HEK293 (cell line): ENCODE results near the gene GRIP1.

ENCODE experiments used
- CTCF ChIA-PET: fragments of 350-600 bp; formaldehyde crosslinking; extraction: SDS; loops from one replicate; lab custom pipeline; 2021; ENCODE audit warnings: antibody characterized with exemption; lab: Yijun Ruan, JAX
- POLR2A ChIA-PET: fragments of 300-600 bp; formaldehyde crosslinking; extraction: SDS; loops from one replicate; lab custom pipeline; 2020; ENCODE audit warnings: antibody characterized with exemption, inconsistent platforms; lab: Yijun Ruan, JAX
- H3K27ac ChIP-seq: fragments of 200-500 bp; sonication (Bioruptor generic); 2 replicates; pipeline ENCODE4 v1.5.1; 2014; ENCODE audit warnings: low read depth, low read length, control low read depth, inconsistent platforms; ENCODE audit errors: extremely low read depth
- H3K36me3 ChIP-seq, 2 experiments: fragments of 200-500 bp in 1 of 2; sonication (Bioruptor generic) in 1 of 2; 1 replicate in 1 of 2; 2 replicates in 1 of 2; pipeline ENCODE4 v1.5.1; 2014 to 2017; ENCODE audit warnings: inconsistent platforms in 2 of 2, low read length in 2 of 2; ENCODE audit not compliant: control insufficient read depth in 2 of 2, insufficient read depth in 1 of 2
- H3K4me1 ChIP-seq: fragments of 200-500 bp; sonication (Bioruptor generic); 2 replicates; pipeline ENCODE4 v1.5.1; 2014; ENCODE audit warnings: mild to moderate bottlenecking, low read length, inconsistent platforms; ENCODE audit not compliant: control insufficient read depth, insufficient read depth
- H3K4me3 ChIP-seq: 2 replicates; pipeline ENCODE4 v1.5.1; 2011; ENCODE audit warnings: low read depth, mild to moderate bottlenecking, control low read depth, low read length, moderate library complexity
- H3K9me3 ChIP-seq: fragments of 200-500 bp; sonication (Bioruptor generic); 2 replicates; pipeline ENCODE4 v1.5.1; 2014; ENCODE audit warnings: low read depth, low read length, inconsistent platforms; ENCODE audit not compliant: control insufficient read depth, insufficient read depth
- BCL11B ChIP-seq: fragments of 450-650 bp; formaldehyde crosslinking; IDR thresholded peaks from 2 replicates; pipeline ENCODE4 v1.5.1; 2016; ENCODE audit warnings: low read depth, missing biosample characterization, missing genetic modification characterization
- ZBTB48 ChIP-seq: fragments of 450-650 bp; formaldehyde crosslinking; IDR thresholded peaks from 2 replicates; pipeline ENCODE4 v1.5.1; 2016; ENCODE audit warnings: missing biosample characterization, missing genetic modification characterization
- ZNF202 ChIP-seq: fragments of 450-650 bp; formaldehyde crosslinking; IDR thresholded peaks from 2 replicates; pipeline ENCODE4 v1.5.1; 2016; ENCODE audit warnings: missing biosample characterization, missing genetic modification characterization, borderline replicate concordance
- ZNF211 ChIP-seq: fragments of 450-650 bp; formaldehyde crosslinking; IDR thresholded peaks from 2 replicates; pipeline ENCODE4 v1.5.1; 2016; ENCODE audit warnings: low read depth, missing biosample characterization, missing genetic modification characterization
- ZNF239 ChIP-seq: fragments of 450-650 bp; formaldehyde crosslinking; IDR thresholded peaks from 2 replicates; pipeline ENCODE4 v1.5.1; 2016; ENCODE audit warnings: missing biosample characterization, missing genetic modification characterization
- ZNF266 ChIP-seq: fragments of 450-650 bp; formaldehyde crosslinking; IDR thresholded peaks from 2 replicates; pipeline ENCODE4 v1.5.1; 2016; ENCODE audit warnings: missing biosample characterization, missing genetic modification characterization, low read depth
- ZNF621 ChIP-seq: fragments of 450-650 bp; formaldehyde crosslinking; IDR thresholded peaks from 2 replicates; pipeline ENCODE4 v1.5.1; 2017; ENCODE audit warnings: missing biosample characterization, missing genetic modification characterization
- ZNF670 ChIP-seq: fragments of 450-650 bp; formaldehyde crosslinking; IDR thresholded peaks from 2 replicates; pipeline ENCODE4 v1.5.1; 2016; ENCODE audit warnings: missing biosample characterization, missing genetic modification characterization, low read depth
- ZNF768 ChIP-seq: fragments of 450-650 bp; formaldehyde crosslinking; IDR thresholded peaks from 2 replicates; pipeline ENCODE4 v1.5.1; 2018; ENCODE audit warnings: missing biosample characterization, mild to moderate bottlenecking, missing genetic modification characterization
- TF ChIP-seq, protein P1 (sequence below): fragments of 450-650 bp; formaldehyde crosslinking; IDR thresholded peaks from 2 replicates; pipeline ENCODE4 v1.5.1; 2016; ENCODE audit warnings: missing biosample characterization, missing genetic modification characterization, low read depth
- TF ChIP-seq, protein P2 (sequence below): fragments of 450-650 bp; IDR thresholded peaks from 2 replicates; pipeline ENCODE4 v1.5.1; 2018; ENCODE audit warnings: missing biosample characterization, missing genetic modification characterization
- TF ChIP-seq, protein P3 (sequence below): fragments of 450-650 bp; formaldehyde crosslinking; IDR thresholded peaks from 2 replicates; pipeline ENCODE4 v1.5.1; 2016; ENCODE audit warnings: missing biosample characterization, missing genetic modification characterization
- TF ChIP-seq, protein P4 (sequence below): fragments of 450-650 bp; formaldehyde crosslinking; IDR thresholded peaks from 2 replicates; pipeline ENCODE4 v1.5.1; 2016; ENCODE audit warnings: missing biosample characterization, missing genetic modification characterization, borderline replicate concordance
- TF ChIP-seq, protein P5 (sequence below): fragments of 450-650 bp; formaldehyde crosslinking; IDR thresholded peaks from 2 replicates; pipeline ENCODE4 v1.5.1; 2016; ENCODE audit warnings: missing biosample characterization, missing genetic modification characterization

GRIP1 gene

DNA sequence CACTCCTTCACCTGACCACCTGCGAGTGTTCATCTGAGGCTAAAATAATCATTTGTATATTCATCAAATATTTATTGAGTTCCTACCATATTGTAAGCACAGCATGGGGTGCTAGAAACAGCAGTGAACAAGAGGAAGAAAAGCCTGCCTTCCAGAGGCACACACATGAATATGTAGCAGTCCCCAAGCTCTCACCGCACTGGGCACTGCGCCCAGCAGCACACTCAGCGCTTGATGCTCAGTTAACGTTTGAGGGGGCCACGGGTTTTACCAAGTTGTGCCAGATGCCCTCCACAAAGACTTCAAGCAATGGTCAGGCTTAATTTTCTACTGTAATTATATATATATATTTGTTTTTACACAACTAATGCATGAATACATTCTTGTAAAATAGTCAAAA is 324.6 kb downstream of the GRIP1 start:
- CTCF ChIA-PET, result interaction anchor here (1.5 kb wide), 1 partner anchor 27 kb away, joined by 3 read pairs; no protein-coding TSS in a partner anchor

DNA sequence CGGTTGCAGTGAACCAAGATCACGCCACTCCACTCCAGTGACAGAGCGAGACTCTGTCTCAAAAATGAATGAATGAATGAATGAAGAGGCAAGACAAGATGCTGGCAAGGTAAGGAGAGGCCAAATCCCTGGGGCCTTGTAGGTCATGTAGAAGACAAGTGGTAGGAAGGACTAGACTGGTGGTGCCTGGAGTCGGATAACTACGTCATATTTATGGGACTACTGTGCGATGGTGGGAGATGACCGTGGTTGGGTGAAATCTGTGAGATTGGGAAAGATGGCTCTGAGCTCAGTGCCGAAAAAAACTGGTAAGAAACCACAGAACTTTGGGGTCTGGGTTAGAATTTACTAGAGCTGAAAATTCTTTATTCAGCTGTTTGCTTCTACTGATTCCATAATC is 326.0 kb downstream of the GRIP1 start:
- H3K4me1 ChIP-seq, result no peaks in the 10 kb centered on the region
- H3K27ac ChIP-seq, result no peak overlapping the region
- TF ChIP-seq ZNF211 (tag by site-specific recombination) (no peak), ZNF768 (tag by site-specific recombination) (no peak), BCL11B (tag by site-specific recombination) (no peak), ZNF202 (no peak)
- TF ChIP-seq, protein P1, sequence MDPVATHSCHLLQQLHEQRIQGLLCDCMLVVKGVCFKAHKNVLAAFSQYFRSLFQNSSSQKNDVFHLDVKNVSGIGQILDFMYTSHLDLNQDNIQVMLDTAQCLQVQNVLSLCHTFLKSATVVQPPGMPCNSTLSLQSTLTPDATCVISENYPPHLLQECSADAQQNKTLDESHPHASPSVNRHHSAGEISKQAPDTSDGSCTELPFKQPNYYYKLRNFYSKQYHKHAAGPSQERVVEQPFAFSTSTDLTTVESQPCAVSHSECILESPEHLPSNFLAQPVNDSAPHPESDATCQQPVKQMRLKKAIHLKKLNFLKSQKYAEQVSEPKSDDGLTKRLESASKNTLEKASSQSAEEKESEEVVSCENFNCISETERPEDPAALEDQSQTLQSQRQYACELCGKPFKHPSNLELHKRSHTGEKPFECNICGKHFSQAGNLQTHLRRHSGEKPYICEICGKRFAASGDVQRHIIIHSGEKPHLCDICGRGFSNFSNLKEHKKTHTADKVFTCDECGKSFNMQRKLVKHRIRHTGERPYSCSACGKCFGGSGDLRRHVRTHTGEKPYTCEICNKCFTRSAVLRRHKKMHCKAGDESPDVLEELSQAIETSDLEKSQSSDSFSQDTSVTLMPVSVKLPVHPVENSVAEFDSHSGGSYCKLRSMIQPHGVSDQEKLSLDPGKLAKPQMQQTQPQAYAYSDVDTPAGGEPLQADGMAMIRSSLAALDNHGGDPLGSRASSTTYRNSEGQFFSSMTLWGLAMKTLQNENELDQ (tag by site-specific recombination), result no peak
- TF ChIP-seq, protein P2, sequence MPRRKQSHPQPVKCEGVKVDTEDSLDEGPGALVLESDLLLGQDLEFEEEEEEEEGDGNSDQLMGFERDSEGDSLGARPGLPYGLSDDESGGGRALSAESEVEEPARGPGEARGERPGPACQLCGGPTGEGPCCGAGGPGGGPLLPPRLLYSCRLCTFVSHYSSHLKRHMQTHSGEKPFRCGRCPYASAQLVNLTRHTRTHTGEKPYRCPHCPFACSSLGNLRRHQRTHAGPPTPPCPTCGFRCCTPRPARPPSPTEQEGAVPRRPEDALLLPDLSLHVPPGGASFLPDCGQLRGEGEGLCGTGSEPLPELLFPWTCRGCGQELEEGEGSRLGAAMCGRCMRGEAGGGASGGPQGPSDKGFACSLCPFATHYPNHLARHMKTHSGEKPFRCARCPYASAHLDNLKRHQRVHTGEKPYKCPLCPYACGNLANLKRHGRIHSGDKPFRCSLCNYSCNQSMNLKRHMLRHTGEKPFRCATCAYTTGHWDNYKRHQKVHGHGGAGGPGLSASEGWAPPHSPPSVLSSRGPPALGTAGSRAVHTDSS, result no peak
- TF ChIP-seq, protein P3, sequence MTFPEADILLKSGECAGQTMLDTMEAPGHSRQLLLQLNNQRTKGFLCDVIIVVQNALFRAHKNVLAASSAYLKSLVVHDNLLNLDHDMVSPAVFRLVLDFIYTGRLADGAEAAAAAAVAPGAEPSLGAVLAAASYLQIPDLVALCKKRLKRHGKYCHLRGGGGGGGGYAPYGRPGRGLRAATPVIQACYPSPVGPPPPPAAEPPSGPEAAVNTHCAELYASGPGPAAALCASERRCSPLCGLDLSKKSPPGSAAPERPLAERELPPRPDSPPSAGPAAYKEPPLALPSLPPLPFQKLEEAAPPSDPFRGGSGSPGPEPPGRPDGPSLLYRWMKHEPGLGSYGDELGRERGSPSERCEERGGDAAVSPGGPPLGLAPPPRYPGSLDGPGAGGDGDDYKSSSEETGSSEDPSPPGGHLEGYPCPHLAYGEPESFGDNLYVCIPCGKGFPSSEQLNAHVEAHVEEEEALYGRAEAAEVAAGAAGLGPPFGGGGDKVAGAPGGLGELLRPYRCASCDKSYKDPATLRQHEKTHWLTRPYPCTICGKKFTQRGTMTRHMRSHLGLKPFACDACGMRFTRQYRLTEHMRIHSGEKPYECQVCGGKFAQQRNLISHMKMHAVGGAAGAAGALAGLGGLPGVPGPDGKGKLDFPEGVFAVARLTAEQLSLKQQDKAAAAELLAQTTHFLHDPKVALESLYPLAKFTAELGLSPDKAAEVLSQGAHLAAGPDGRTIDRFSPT (tag by site-specific recombination), result no peak
- TF ChIP-seq, protein P4, sequence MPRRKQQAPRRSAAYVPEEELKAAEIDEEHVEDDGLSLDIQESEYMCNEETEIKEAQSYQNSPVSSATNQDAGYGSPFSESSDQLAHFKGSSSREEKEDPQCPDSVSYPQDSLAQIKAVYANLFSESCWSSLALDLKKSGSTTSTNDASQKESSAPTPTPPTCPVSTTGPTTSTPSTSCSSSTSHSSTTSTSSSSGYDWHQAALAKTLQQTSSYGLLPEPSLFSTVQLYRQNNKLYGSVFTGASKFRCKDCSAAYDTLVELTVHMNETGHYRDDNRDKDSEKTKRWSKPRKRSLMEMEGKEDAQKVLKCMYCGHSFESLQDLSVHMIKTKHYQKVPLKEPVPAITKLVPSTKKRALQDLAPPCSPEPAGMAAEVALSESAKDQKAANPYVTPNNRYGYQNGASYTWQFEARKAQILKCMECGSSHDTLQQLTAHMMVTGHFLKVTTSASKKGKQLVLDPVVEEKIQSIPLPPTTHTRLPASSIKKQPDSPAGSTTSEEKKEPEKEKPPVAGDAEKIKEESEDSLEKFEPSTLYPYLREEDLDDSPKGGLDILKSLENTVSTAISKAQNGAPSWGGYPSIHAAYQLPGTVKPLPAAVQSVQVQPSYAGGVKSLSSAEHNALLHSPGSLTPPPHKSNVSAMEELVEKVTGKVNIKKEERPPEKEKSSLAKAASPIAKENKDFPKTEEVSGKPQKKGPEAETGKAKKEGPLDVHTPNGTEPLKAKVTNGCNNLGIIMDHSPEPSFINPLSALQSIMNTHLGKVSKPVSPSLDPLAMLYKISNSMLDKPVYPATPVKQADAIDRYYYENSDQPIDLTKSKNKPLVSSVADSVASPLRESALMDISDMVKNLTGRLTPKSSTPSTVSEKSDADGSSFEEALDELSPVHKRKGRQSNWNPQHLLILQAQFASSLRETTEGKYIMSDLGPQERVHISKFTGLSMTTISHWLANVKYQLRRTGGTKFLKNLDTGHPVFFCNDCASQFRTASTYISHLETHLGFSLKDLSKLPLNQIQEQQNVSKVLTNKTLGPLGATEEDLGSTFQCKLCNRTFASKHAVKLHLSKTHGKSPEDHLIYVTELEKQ (tag by site-specific recombination), result no peak
- H3K36me3 ChIP-seq, result peaks cover 0 to 3% of the 10 kb centered on the region in 2 experiments; a peak in 2 of 3 replicates
- CTCF ChIA-PET, result interaction anchor here (0.7 to 2.2 kb wide), 9 partner anchors 15 to 342 kb away, joined by 3 to 7 read pairs (median 4); no protein-coding TSS in a partner anchor
- H3K9me3 ChIP-seq, result no peaks in the 10 kb centered on the region
- H3K4me3 ChIP-seq, result no peak overlapping the region
- POLR2A ChIA-PET, result no interaction called here

More for the DNA sequence above, 324.6 kb downstream of the GRIP1 start:
- Histone ChIP-seq H3K9me3 (no peaks in the 10 kb centered on the region), H3K27ac (no peak overlapping the region), H3K36me3 (peaks cover 0 to 3% of the 10 kb centered on the region in 2 experiments; a peak in 2 of 3 replicates), H3K4me1 (no peaks in the 10 kb centered on the region), H3K4me3 (no peak overlapping the region)
- POLR2A ChIA-PET, result no interaction called here
- TF ChIP-seq ZNF266 (tag by site-specific recombination) (no peak), ZBTB48 (no peak), ZNF239 (tag by site-specific recombination) (no peak), ZNF621 (tag by site-specific recombination) (no peak), ZNF670 (tag by site-specific recombination) (no peak)
- TF ChIP-seq, protein P5, sequence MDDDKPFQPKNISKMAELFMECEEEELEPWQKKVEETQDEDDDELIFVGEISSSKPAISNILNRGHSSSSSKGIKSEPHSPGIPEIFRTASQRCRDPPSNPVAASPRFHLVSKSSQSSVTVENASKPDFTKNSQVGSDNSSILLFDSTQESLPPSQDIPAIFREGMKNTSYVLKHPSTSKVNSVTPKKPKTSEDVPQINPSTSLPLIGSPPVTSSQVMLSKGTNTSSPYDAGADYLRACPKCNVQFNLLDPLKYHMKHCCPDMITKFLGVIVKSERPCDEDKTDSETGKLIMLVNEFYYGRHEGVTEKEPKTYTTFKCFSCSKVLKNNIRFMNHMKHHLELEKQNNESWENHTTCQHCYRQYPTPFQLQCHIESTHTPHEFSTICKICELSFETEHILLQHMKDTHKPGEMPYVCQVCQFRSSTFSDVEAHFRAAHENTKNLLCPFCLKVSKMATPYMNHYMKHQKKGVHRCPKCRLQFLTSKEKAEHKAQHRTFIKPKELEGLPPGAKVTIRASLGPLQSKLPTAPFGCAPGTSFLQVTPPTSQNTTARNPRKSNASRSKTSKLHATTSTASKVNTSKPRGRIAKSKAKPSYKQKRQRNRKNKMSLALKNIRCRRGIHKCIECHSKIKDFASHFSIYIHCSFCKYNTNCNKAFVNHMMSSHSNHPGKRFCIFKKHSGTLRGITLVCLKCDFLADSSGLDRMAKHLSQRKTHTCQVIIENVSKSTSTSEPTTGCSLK (tag by site-specific recombination), result no peak
